ENCODE data around the gene TMEM151B. TPM values are rescaled to one million over a fixed set of nuclear protein-coding genes. Genes with fewer than 3 reads are reported as not detected.
A peak's percentile ranks its signal among the peaks of the same experiment; 100 is the strongest.

Gene TMEM151B
- total RNA-seq, 2 donors from 2014 or later, result 0.22 to 0.51 TPM

- Mint-ChIP-seq H3K4me3 (peak overlapping the region; percentile 98), H3K9me3 (peaks cover 2% of the 10 kb centered on the region), H3K27me3 (ENCODE audit: insufficient read depth) (no peaks in the 10 kb centered on the region), H3K4me1 (peaks cover 32% of the 10 kb centered on the region), H3K27ac (peak overlapping the region; percentile 99), H3K36me3 (ENCODE audit: low read depth) (peaks cover 62% of the 10 kb centered on the region)
- H3K27me3 ChIP-seq (ENCODE audit: control insufficient read depth, insufficient read depth, low read length, poor library complexity, severe bottlenecking), result no peaks in the 10 kb centered on the region
- H3K4me1 ChIP-seq (ENCODE audit: control insufficient read depth, insufficient read depth, low read length), result no peaks in the 10 kb centered on the region
- WGBS, 2 experiments (ENCODE audit: insufficient coverage in 1 of 2, insufficient read length in 1 of 2), result 71% methylated on average over 1 of the region's 1 CpG; no CpG with 5 or more reads in 1 of the 2 experiments
- peak overlapping the region; percentile 100 for H3K9ac ChIP-seq (ENCODE audit: extremely low read depth, low read length, poor library complexity, severe bottlenecking)
- H3K36me3 ChIP-seq (ENCODE audit: control insufficient read depth, insufficient read depth, low read length), result peaks cover 56% of the 10 kb centered on the region
- no peak overlapping the region for H3K27ac ChIP-seq (ENCODE audit: low read depth, low read length)
- no peak for DNase-seq
- TF ChIP-seq, protein P1, sequence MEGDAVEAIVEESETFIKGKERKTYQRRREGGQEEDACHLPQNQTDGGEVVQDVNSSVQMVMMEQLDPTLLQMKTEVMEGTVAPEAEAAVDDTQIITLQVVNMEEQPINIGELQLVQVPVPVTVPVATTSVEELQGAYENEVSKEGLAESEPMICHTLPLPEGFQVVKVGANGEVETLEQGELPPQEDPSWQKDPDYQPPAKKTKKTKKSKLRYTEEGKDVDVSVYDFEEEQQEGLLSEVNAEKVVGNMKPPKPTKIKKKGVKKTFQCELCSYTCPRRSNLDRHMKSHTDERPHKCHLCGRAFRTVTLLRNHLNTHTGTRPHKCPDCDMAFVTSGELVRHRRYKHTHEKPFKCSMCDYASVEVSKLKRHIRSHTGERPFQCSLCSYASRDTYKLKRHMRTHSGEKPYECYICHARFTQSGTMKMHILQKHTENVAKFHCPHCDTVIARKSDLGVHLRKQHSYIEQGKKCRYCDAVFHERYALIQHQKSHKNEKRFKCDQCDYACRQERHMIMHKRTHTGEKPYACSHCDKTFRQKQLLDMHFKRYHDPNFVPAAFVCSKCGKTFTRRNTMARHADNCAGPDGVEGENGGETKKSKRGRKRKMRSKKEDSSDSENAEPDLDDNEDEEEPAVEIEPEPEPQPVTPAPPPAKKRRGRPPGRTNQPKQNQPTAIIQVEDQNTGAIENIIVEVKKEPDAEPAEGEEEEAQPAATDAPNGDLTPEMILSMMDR (conservative IDR thresholded peaks at IDR 0.05), result no peak
- H3K4me3 ChIP-seq (ENCODE audit: low read length), result peak overlapping the region; percentile 100
- no peaks in the 10 kb centered on the region for H3K9me3 ChIP-seq (ENCODE audit: control insufficient read depth, low read length)
These were observed 21.7 kb upstream of the TMEM151B start for GRCh38 chr6:44248579-44248978.

DNA sequence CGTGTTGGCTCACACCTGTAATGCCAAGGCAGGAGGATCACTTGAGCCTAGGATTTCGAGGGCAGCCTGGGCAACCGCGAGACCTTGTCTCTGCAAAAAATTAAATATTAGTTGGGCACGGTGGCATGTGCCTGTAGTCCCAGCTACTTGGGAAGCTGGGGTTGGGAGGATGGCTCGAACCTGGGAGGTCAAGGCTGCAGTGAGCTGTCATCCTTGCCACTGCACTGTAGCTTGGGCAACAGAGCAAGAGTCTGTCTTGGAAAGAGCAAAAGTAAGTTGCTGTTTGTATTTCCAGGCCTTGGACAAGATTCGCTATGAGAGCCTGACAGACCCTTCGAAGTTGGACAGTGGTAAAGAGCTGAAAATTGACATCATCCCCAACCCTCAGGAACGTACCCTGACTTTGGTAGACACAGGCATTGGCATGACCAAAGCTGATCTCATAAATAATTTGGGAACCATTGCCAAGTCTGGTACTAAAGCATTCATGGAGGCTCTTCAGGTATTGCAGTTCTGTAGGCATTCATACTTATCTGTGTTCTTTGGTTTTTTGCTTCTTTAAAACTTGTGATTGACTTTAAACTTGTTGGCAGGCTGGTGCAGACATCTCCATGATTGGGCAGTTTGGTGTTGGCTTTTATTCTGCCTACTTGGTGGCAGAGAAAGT is 21.0 kb upstream of the TMEM151B start:
- no peaks in the 10 kb centered on the region for H3K27me3 ChIP-seq (ENCODE audit: control insufficient read depth, insufficient read depth, low read length, poor library complexity, severe bottlenecking)
- DNase-seq, result no peak
- H3K27ac Mint-ChIP-seq, result peak overlapping the region; percentile 99
- peak overlapping the region; percentile 98 for H3K4me3 Mint-ChIP-seq
- peaks cover 2% of the 10 kb centered on the region for H3K9me3 Mint-ChIP-seq
- peak overlapping the region; percentile 100 for H3K9ac ChIP-seq (ENCODE audit: extremely low read depth, low read length, poor library complexity, severe bottlenecking)
- TF ChIP-seq, protein P1 (conservative IDR thresholded peaks at IDR 0.05), result no peak
- peaks cover 32% of the 10 kb centered on the region for H3K4me1 Mint-ChIP-seq
- no peak overlapping the region for H3K27ac ChIP-seq (ENCODE audit: low read depth, low read length)
- H3K4me1 ChIP-seq (ENCODE audit: control insufficient read depth, insufficient read depth, low read length), result no peaks in the 10 kb centered on the region
- peak overlapping the region; percentile 100 for H3K4me3 ChIP-seq (ENCODE audit: low read length)
- no peaks in the 10 kb centered on the region for H3K27me3 Mint-ChIP-seq (ENCODE audit: insufficient read depth)
- peaks cover 67% of the 10 kb centered on the region for H3K36me3 Mint-ChIP-seq (ENCODE audit: low read depth)
- no peaks in the 10 kb centered on the region for H3K9me3 ChIP-seq (ENCODE audit: control insufficient read depth, low read length)
- peaks cover 63% of the 10 kb centered on the region for H3K36me3 ChIP-seq (ENCODE audit: control insufficient read depth, insufficient read depth, low read length)
- 92 to 98% methylated on average over 8 to 9 of the region's 9 CpGs for WGBS, 2 experiments (ENCODE audit: insufficient coverage in 1 of 2, insufficient read length in 1 of 2)

DNA sequence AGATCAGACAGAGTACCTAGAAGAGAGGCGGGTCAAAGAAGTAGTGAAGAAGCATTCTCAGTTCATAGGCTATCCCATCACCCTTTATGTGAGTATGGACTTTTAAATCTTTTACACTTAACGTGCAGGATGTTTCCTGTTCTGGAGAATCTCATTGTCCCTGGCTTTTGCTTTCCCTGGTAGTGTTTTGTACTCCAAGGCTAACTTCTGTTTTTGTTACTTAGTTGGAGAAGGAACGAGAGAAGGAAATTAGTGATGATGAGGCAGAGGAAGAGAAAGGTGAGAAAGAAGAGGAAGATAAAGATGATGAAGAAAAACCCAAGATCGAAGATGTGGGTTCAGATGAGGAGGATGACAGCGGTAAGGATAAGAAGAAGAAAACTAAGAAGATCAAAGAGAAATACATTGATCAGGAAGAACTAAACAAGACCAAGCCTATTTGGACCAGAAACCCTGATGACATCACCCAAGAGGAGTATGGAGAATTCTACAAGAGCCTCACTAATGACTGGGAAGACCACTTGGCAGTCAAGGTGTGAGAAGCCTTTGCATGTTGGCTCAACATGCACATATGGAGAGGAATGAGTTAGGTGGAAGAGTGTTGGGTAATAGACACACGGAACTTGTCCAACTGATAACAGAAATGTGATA is 20.1 kb upstream of the TMEM151B start:
- H3K9me3 Mint-ChIP-seq, result peaks cover 2% of the 10 kb centered on the region
- H3K36me3 Mint-ChIP-seq (ENCODE audit: low read depth), result peaks cover 75% of the 10 kb centered on the region
- H3K4me3 Mint-ChIP-seq, result peak overlapping the region; percentile 98
- peak overlapping the region; percentile 100 for H3K4me3 ChIP-seq (ENCODE audit: low read length)
- H3K27me3 Mint-ChIP-seq (ENCODE audit: insufficient read depth), result no peaks in the 10 kb centered on the region
- no peaks in the 10 kb centered on the region for H3K4me1 ChIP-seq (ENCODE audit: control insufficient read depth, insufficient read depth, low read length)
- peaks cover 29% of the 10 kb centered on the region for H3K4me1 Mint-ChIP-seq
- WGBS, 2 experiments (ENCODE audit: insufficient coverage in 1 of 2, insufficient read length in 1 of 2), result 95 to 100% methylated on average over 3 to 6 of the region's 6 CpGs
- no peak overlapping the region for H3K9ac ChIP-seq (ENCODE audit: extremely low read depth, low read length, poor library complexity, severe bottlenecking)
- no peak overlapping the region for H3K27ac ChIP-seq (ENCODE audit: low read depth, low read length)
- H3K9me3 ChIP-seq (ENCODE audit: control insufficient read depth, low read length), result no peaks in the 10 kb centered on the region
- no peaks in the 10 kb centered on the region for H3K27me3 ChIP-seq (ENCODE audit: control insufficient read depth, insufficient read depth, low read length, poor library complexity, severe bottlenecking)
- DNase-seq, result no peak
- H3K36me3 ChIP-seq (ENCODE audit: control insufficient read depth, insufficient read depth, low read length), result peaks cover 73% of the 10 kb centered on the region
- H3K27ac Mint-ChIP-seq, result peak overlapping the region; percentile 37
- TF ChIP-seq, protein P1 (conservative IDR thresholded peaks at IDR 0.05), result no peak
